Breast epithelium (tissue), 4 donors: ENCODE results near the gene ATP1B4. TPM values are rescaled to one million over a fixed set of nuclear protein-coding genes. Genes with fewer than 3 reads are reported as not detected.
"Not testable (repeated sequence)": the region's sequence is repeated elsewhere in the genome, so short reads cannot be mapped to it uniquely, and the experiment has no call there.

Source experiments
- DNase-seq, 2 donors: peaks; one replicate each; pipeline ENCODE4 v3.0.0-alpha.2; 2019; ENCODE audit warnings: low spot score in 2 of 2
- H3K27ac ChIP-seq, 2 donors: fragments of 200-600 bp; sonication (generic) in 1 of 2; one replicate each; pipeline ENCODE4 v1.5.1; 2016 to 2019; ENCODE audit warnings: mild to moderate bottlenecking in 1 of 2
- H3K27me3 ChIP-seq, 2 donors: fragments of 200-600 bp; sonication (generic) in 1 of 2; one replicate each; pipeline versions ENCODE4 v1.5.1 to v1.6.0; 2017 to 2019; ENCODE audit warnings: control low read depth in 1 of 2, mild to moderate bottlenecking in 1 of 2
- H3K36me3 ChIP-seq: fragments of 200-600 bp; one replicate; pipeline ENCODE4 v1.5.1; 2019
- H3K4me1 ChIP-seq, 2 donors: fragments of 200-600 bp; sonication (generic); one replicate each; pipeline ENCODE4 v1.5.1; 2016 to 2019; ENCODE audit warnings: control low read depth in 1 of 2
- H3K4me3 ChIP-seq, 3 donors: fragments of 200-600 bp; sonication (generic); 1 replicate in 2 of 3; 2 replicates in 1 of 3; pipeline ENCODE4 v1.5.1; 2016 to 2019; ENCODE audit warnings: mild to moderate bottlenecking in 3 of 3, moderate library complexity in 2 of 3
- H3K9me3 ChIP-seq, 2 donors: fragments of 200-600 bp; sonication (generic) in 1 of 2; one replicate each; pipeline ENCODE4 v1.5.1; 2016 to 2019; ENCODE audit warnings: control low read depth in 1 of 2
- POLR2A ChIP-seq: fragments of 450-650 bp; IDR thresholded peaks from one replicate; pipeline ENCODE4 v1.6.1; 2016; ENCODE audit warnings: antibody characterized with exemption, mild to moderate bottlenecking, moderate library complexity
- POLR2AphosphoS5 ChIP-seq, 3 donors: sonication (generic); formaldehyde crosslinking; IDR thresholded peaks; one replicate each; pipeline ENCODE4 v1.6.1; 2017; ENCODE audit warnings: antibody characterized with exemption in 3 of 3
- intact Hi-C: fragments of 100-400 bp; cut with DNase I; formaldehyde crosslinking; loops from one replicate; pipeline ENCODE4 v1.15.1; 2023; ENCODE audit warnings: low total_unique reads
- total RNA-seq, 3 donors: library from RNA; depleted of rRNA; stranded (reverse); fragments of >200 nt; gene quantifications; one replicate each; pipeline ENCODE4 v1.1.0, GENCODE V29; 2016
- TF ChIP-seq, protein P1 (sequence below), 3 donors: fragments of 450-650 bp; IDR thresholded peaks; one replicate each; pipeline ENCODE4 v1.5.1; 2016 to 2017; ENCODE audit warnings: antibody characterized with exemption in 3 of 3, mild to moderate bottlenecking in 3 of 3, moderate library complexity in 3 of 3

Gene ATP1B4
- total RNA-seq, 3 donors from 2014 or later: not detected

DNA sequence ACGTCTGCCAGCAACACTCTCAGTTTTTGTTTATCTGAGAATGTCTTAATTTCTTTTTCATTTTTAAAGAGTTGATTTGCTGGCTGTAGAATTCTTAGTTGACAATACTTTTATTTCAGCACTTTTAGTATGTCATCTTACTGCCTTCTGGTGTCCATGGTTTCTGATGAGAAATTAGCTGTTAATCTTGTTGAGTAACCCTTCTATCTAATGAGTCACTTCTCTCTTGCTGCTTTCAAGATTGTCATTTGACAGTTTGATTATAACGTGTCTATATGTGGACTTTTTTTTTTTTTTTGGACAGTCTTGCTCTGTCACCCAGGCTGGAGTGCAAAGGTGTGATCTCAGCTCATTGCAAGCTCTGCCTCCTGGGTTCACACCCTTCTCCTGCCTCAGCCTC lies 26.6 kb upstream of the ATP1B4 start:
- Histone ChIP-seq H3K4me3 (no peak overlapping the region), H3K27ac (no peak overlapping the region), H3K4me1 (no peaks in the 10 kb centered on the region), H3K9me3 (peaks cover 15 to 52% of the 10 kb centered on the region in 2 donors), H3K27me3 (peaks cover 0 to 4% of the 10 kb centered on the region in 2 donors), H3K36me3 (no peaks in the 10 kb centered on the region)
- no peak for DNase-seq
- TF ChIP-seq POLR2A: no peak
- TF ChIP-seq, protein P1, sequence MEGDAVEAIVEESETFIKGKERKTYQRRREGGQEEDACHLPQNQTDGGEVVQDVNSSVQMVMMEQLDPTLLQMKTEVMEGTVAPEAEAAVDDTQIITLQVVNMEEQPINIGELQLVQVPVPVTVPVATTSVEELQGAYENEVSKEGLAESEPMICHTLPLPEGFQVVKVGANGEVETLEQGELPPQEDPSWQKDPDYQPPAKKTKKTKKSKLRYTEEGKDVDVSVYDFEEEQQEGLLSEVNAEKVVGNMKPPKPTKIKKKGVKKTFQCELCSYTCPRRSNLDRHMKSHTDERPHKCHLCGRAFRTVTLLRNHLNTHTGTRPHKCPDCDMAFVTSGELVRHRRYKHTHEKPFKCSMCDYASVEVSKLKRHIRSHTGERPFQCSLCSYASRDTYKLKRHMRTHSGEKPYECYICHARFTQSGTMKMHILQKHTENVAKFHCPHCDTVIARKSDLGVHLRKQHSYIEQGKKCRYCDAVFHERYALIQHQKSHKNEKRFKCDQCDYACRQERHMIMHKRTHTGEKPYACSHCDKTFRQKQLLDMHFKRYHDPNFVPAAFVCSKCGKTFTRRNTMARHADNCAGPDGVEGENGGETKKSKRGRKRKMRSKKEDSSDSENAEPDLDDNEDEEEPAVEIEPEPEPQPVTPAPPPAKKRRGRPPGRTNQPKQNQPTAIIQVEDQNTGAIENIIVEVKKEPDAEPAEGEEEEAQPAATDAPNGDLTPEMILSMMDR (IDR thresholded peaks at IDR 0.05): no peak
- no peak for TF ChIP-seq POLR2AphosphoS5 (IDR thresholded peaks at IDR 0.05)
- intact Hi-C loops: no loop called here

DNA sequence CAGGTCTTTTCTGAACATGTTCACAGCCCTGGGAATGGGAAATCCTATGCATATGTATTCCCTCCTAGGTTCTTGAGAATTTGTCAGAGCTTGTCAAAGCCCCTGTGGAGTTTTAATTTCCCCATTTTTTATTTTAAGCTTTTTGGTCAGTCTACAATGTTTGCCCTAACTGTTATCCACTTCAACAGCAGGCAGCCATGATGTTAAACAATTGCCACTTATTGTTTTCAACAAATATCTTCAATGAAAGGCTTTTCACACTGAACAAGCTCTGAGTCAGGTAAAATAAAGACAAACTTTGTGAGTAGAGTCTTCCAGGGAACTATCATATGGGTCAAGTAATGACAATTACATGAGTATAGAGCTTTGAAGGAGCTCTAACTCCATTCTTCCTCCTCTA lies 25.0 kb upstream of the ATP1B4 start:
- Histone ChIP-seq H3K4me1 (no peaks in the 10 kb centered on the region), H3K36me3 (no peaks in the 10 kb centered on the region), H3K4me3 (no peak overlapping the region), H3K27me3 (no peaks in the 10 kb centered on the region), H3K27ac (no peak overlapping the region), H3K9me3 (peaks cover 15 to 52% of the 10 kb centered on the region in 2 donors)
- no peak for TF ChIP-seq POLR2AphosphoS5 (IDR thresholded peaks at IDR 0.05)
- TF ChIP-seq POLR2A: no peak
- TF ChIP-seq, protein P1 (IDR thresholded peaks at IDR 0.05): no peak
- intact Hi-C loops: no loop called here
- DNase-seq: no peak

- H3K9me3 ChIP-seq, H3K4me1 ChIP-seq, intact Hi-C loops, DNase-seq, H3K27ac ChIP-seq, H3K36me3 ChIP-seq, H3K27me3 ChIP-seq, H3K4me3 ChIP-seq: not testable (repeated sequence)
Observed at GRCh38 chrX:120344566-120344965, 17.3 kb upstream of the ATP1B4 start.

DNA sequence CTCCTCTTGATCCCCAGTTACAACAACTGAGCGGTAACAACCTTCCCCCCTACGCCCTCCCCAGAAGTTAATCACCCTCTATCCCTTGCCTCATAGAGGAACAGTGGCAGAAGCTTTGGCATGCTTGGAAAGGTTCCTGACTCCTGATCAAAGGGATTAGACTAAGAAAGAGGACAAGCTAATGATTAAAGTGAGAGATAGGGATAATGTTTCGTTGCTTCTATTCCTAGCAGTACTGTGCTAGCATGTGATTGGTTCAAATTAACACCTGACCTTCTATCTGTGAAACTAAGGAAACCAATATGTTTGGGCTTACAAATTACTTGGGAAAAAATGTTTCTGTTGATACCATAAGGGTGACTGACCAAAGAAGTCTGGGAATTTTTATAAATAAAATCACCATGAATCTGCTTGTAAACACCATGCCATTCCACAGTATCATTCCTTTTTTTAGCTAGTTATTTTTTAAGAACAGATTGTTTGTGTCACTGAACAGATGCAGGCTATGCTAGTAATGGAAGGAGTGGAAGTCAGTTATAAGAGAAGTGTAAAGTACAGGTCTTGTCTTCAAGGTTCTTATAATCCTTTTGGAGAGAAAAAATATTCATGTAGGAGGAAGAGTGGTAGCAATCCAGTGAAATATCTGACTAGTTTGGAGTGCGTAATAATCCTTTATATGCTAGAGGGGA lies 11.3 kb upstream of the ATP1B4 start:
- intact Hi-C loops: no loop called here
- Histone ChIP-seq H3K27ac (no peak overlapping the region), H3K9me3 (no peaks in the 10 kb centered on the region), H3K4me3 (no peak overlapping the region), H3K27me3 (no peaks in the 10 kb centered on the region), H3K36me3 (no peaks in the 10 kb centered on the region), H3K4me1 (no peaks in the 10 kb centered on the region)
- no peak for DNase-seq
- TF ChIP-seq, protein P1 (IDR thresholded peaks at IDR 0.05): no peak
- TF ChIP-seq POLR2A (no peak), POLR2AphosphoS5 (IDR thresholded peaks at IDR 0.05) (no peak)

- intact Hi-C loops: no loop called here
- TF ChIP-seq POLR2A (no peak), POLR2AphosphoS5 (IDR thresholded peaks at IDR 0.05) (no peak)
- TF ChIP-seq, protein P1 (IDR thresholded peaks at IDR 0.05): no peak
- Histone ChIP-seq H3K36me3 (no peaks in the 10 kb centered on the region), H3K4me3 (no peak overlapping the region), H3K9me3 (no peaks in the 10 kb centered on the region), H3K4me1 (no peaks in the 10 kb centered on the region), H3K27ac (no peak overlapping the region), H3K27me3 (peaks cover 0 to 26% of the 10 kb centered on the region in 2 donors)
- DNase-seq: no peak
Observed at GRCh38 chrX:120356084-120356483, 5.8 kb upstream of the ATP1B4 start.
